ENCODE measurements around the gene BARX1.

The BARX1 gene

GRCh38 chr9:93988056-93988455 is 32.9 kb upstream of the BARX1 start:
- TF ChIP-seq CTCF (conservative IDR thresholded peaks at IDR 0.05; ENCODE audit: low read depth, low read length): no peak
- Histone ChIP-seq H3K27ac (no peak overlapping the region), H3K4me1 (ENCODE audit: low read depth, poor library complexity, severe bottlenecking) (no peaks in the 10 kb centered on the region), H4K20me1 (ENCODE audit: insufficient read depth) (no peaks in the 10 kb centered on the region), H3K79me2 (ENCODE audit: insufficient read depth, low read depth) (no peaks in the 10 kb centered on the region), H2AFZ (ENCODE audit: low read depth) (no peak overlapping the region), H3K9ac (no peak overlapping the region), H3K4me2 (no peak overlapping the region), H3K36me3 (ENCODE audit: insufficient read depth) (no peaks in the 10 kb centered on the region), H3K27me3 (ENCODE audit: insufficient read depth, low read depth) (no peaks in the 10 kb centered on the region), H3K4me3 (IDR thresholded peaks at IDR 0.05; ENCODE audit: insufficient read depth, low read depth, low read length) (no peak overlapping the region)

GRCh38 chr9:93984860-93985259 is 29.7 kb upstream of the BARX1 start:
- no peaks in the 10 kb centered on the region for H4K20me1 ChIP-seq (ENCODE audit: insufficient read depth)
- H3K79me2 ChIP-seq (ENCODE audit: insufficient read depth, low read depth): no peaks in the 10 kb centered on the region
- TF ChIP-seq CTCF (conservative IDR thresholded peaks at IDR 0.05; ENCODE audit: low read depth, low read length): no peak
- no peak overlapping the region for H2AFZ ChIP-seq (ENCODE audit: low read depth)
- no peaks in the 10 kb centered on the region for H3K4me1 ChIP-seq (ENCODE audit: low read depth, poor library complexity, severe bottlenecking)
- H3K27me3 ChIP-seq (ENCODE audit: insufficient read depth, low read depth): no peaks in the 10 kb centered on the region
- H3K9ac ChIP-seq: no peak overlapping the region
- H3K36me3 ChIP-seq (ENCODE audit: insufficient read depth): no peaks in the 10 kb centered on the region
- no peak overlapping the region for H3K27ac ChIP-seq
- no peak overlapping the region for H3K4me2 ChIP-seq
- no peak overlapping the region for H3K4me3 ChIP-seq (IDR thresholded peaks at IDR 0.05; ENCODE audit: insufficient read depth, low read depth, low read length)

GRCh38 chr9:93983875-93984274 is 28.7 kb upstream of the BARX1 start:
- no peak for TF ChIP-seq CTCF (conservative IDR thresholded peaks at IDR 0.05; ENCODE audit: low read depth, low read length)
- Histone ChIP-seq H3K27ac (no peak overlapping the region), H3K4me1 (ENCODE audit: low read depth, poor library complexity, severe bottlenecking) (peaks cover 1% of the 10 kb centered on the region), H3K9ac (no peak overlapping the region), H4K20me1 (ENCODE audit: insufficient read depth) (no peaks in the 10 kb centered on the region), H3K4me3 (IDR thresholded peaks at IDR 0.05; ENCODE audit: insufficient read depth, low read depth, low read length) (no peak overlapping the region), H2AFZ (ENCODE audit: low read depth) (no peak overlapping the region), H3K36me3 (ENCODE audit: insufficient read depth) (no peaks in the 10 kb centered on the region), H3K27me3 (ENCODE audit: insufficient read depth, low read depth) (no peaks in the 10 kb centered on the region), H3K79me2 (ENCODE audit: insufficient read depth, low read depth) (no peaks in the 10 kb centered on the region), H3K4me2 (no peak overlapping the region)

- Histone ChIP-seq H3K4me1 (ENCODE audit: low read depth, poor library complexity, severe bottlenecking) (peaks cover 12% of the 10 kb centered on the region), H3K9ac (no peak overlapping the region), H4K20me1 (ENCODE audit: insufficient read depth) (no peaks in the 10 kb centered on the region), H3K4me2 (no peak overlapping the region), H3K79me2 (ENCODE audit: insufficient read depth, low read depth) (no peaks in the 10 kb centered on the region), H3K27me3 (ENCODE audit: insufficient read depth, low read depth) (no peaks in the 10 kb centered on the region), H3K27ac (no peak overlapping the region), H3K36me3 (ENCODE audit: insufficient read depth) (no peaks in the 10 kb centered on the region), H3K4me3 (IDR thresholded peaks at IDR 0.05; ENCODE audit: insufficient read depth, low read depth, low read length) (no peak overlapping the region), H2AFZ (ENCODE audit: low read depth) (no peak overlapping the region)
- no peak for TF ChIP-seq CTCF (conservative IDR thresholded peaks at IDR 0.05; ENCODE audit: low read depth, low read length)
These were observed 24.6 kb upstream of the BARX1 start for GRCh38 chr9:93979721-93980120.

DNA sequence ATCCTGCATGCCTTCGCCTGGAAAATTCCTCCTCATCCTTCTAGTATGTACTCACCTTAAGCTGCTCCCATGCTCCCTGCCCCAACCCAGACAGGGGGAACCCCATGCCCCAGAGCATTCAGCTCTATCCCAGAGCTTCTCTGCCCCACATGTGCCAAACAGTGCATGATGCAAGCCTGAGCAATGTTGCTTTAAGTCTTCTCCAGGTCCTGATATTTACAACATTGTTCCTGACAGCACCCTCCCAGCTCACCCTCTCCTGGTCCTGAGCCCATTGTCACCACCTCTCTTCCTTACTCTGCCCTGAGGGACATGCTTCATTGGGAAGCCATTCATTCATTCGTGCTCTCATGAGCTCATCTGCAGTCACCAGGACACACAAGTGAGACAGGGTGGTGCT is 23.4 kb upstream of the BARX1 start:
- no peak overlapping the region for H3K27ac ChIP-seq
- H3K4me1 ChIP-seq (ENCODE audit: low read depth, poor library complexity, severe bottlenecking): peaks cover 12% of the 10 kb centered on the region
- no peaks in the 10 kb centered on the region for H3K27me3 ChIP-seq (ENCODE audit: insufficient read depth, low read depth)
- no peak overlapping the region for H3K9ac ChIP-seq
- TF ChIP-seq CTCF (conservative IDR thresholded peaks at IDR 0.05; ENCODE audit: low read depth, low read length): no peak
- H3K4me3 ChIP-seq (IDR thresholded peaks at IDR 0.05; ENCODE audit: insufficient read depth, low read depth, low read length): no peak overlapping the region
- no peak overlapping the region for H2AFZ ChIP-seq (ENCODE audit: low read depth)
- no peaks in the 10 kb centered on the region for H3K79me2 ChIP-seq (ENCODE audit: insufficient read depth, low read depth)
- no peak overlapping the region for H3K4me2 ChIP-seq
- H4K20me1 ChIP-seq (ENCODE audit: insufficient read depth): no peaks in the 10 kb centered on the region
- H3K36me3 ChIP-seq (ENCODE audit: insufficient read depth): no peaks in the 10 kb centered on the region
